Testis (tissue), 2 donors: Measurements from ENCODE around the gene CERKL.

Source experiments
- POLR2A ChIP-seq: fragments of 450-650 bp; IDR thresholded peaks from one replicate; pipeline ENCODE4 v1.6.1; 2017; ENCODE audit warnings: antibody characterized with exemption, mild to moderate bottlenecking, moderate library complexity
- TF ChIP-seq, protein P1 (sequence below), 3 experiments: fragments of 450-650 bp in 2 of 3; fragments of 200-600 bp in 1 of 3; sonication (generic) in 1 of 3; IDR thresholded peaks; one replicate each; pipeline ENCODE4 v1.5.1; 2016 to 2019; ENCODE audit warnings: antibody characterized with exemption in 3 of 3, mild to moderate bottlenecking in 2 of 3, moderate library complexity in 1 of 3

DNA sequence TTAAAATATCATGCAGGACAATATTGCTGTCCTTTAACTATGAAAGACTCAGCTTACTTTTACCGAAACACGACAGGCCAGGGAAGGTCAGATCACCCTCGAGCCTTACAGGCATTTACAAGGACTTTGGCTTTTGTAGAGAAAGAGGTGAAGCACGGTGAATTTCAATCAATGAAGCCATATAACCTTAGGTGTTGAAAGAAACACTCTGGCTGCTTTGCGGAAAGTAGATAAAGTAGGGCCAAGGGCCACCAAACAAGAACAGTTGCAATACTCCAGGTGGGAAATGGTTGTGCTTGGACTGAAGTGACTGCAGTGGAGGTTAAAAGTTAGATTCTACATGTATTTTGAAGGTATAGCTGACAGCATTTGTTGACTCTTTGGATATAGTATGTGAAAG lies 80.5 kb downstream of the CERKL start:
- TF ChIP-seq, protein P1, sequence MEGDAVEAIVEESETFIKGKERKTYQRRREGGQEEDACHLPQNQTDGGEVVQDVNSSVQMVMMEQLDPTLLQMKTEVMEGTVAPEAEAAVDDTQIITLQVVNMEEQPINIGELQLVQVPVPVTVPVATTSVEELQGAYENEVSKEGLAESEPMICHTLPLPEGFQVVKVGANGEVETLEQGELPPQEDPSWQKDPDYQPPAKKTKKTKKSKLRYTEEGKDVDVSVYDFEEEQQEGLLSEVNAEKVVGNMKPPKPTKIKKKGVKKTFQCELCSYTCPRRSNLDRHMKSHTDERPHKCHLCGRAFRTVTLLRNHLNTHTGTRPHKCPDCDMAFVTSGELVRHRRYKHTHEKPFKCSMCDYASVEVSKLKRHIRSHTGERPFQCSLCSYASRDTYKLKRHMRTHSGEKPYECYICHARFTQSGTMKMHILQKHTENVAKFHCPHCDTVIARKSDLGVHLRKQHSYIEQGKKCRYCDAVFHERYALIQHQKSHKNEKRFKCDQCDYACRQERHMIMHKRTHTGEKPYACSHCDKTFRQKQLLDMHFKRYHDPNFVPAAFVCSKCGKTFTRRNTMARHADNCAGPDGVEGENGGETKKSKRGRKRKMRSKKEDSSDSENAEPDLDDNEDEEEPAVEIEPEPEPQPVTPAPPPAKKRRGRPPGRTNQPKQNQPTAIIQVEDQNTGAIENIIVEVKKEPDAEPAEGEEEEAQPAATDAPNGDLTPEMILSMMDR (IDR thresholded peaks at IDR 0.05): no peak
- no peak for TF ChIP-seq POLR2A
